K562 (cell line): Measurements from ENCODE around the gene PRR29. TPM values are rescaled to one million over a fixed set of nuclear protein-coding genes. Genes with fewer than 3 reads are reported as not detected.
A peak's percentile ranks its signal among the peaks of the same experiment; 100 is the strongest.

Experiments
- ATAC-seq: fragments of 200-7000 bp; cut with Tn5 transposase; 3 replicates; pipeline ENCODE4 v1.9.1; 2020; ENCODE audit warnings: moderate library complexity
- BruUV-seq: library from RNA; stranded (reverse); fragments of 400-500 nt; replicated peaks from 2 replicates; lab custom pipeline; 2021; lab: Mats Ljungman, UMichigan
- CTCF ChIA-PET: fragments of 300-600 bp; formaldehyde crosslinking; extraction: SDS; loops from one replicate; lab custom pipeline; 2021; ENCODE audit warnings: low intra/inter-chr PET ratio; lab: Yijun Ruan, JAX
- POLR2A ChIA-PET: fragments of 300-600, 350-650 bp; sonication (Branson Sonifier 250); formaldehyde crosslinking; extraction: SDS; loops from one replicate; lab custom pipeline; 2021; ENCODE audit warnings: antibody characterized with exemption, inconsistent platforms; lab: Yijun Ruan, JAX
- DNase-seq, 4 experiments: peaks; one replicate each; pipeline versions ENCODE4 v3.0.0 to v3.0.0-alpha.2; 2011 to 2018; ENCODE audit warnings: low spot score in 3 of 4, mixed read lengths in 3 of 4; ENCODE audit errors: extremely low read depth in 1 of 4
- FAIRE-seq: peaks from 2 replicates; lab custom pipeline; 2011; peaks lifted over from hg19 to GRCh38; lab: Jason Lieb, UNC
- H2AFZ ChIP-seq: 2 replicates; pipeline ENCODE4 v1.6.0; 2011; ENCODE audit warnings: low read depth, low read length, control low read depth, inconsistent platforms
- H3K27ac ChIP-seq: fragments of 200-600 bp; 3 replicates; pipeline ENCODE4 v1.8.0; 2011; ENCODE audit warnings: low read depth, mild to moderate bottlenecking, control low read depth, inconsistent platforms, low read length, moderate library complexity, mixed read lengths; ENCODE audit errors: extremely low read depth
- H3K27me3 ChIP-seq, 2 experiments: fragments of 300-600 bp in 1 of 2; 2 replicates in 1 of 2; 3 replicates in 1 of 2; pipeline versions ENCODE4 v1.6.0 to v1.8.0; 2011; ENCODE audit warnings: inconsistent platforms in 2 of 2, low read length in 2 of 2, mild to moderate bottlenecking in 1 of 2, mixed read lengths in 1 of 2, moderate library complexity in 1 of 2; ENCODE audit not compliant: control insufficient read depth in 2 of 2, insufficient read depth in 2 of 2
- H3K36me3 ChIP-seq: fragments of 300-600 bp; 3 replicates; pipeline ENCODE4 v1.8.0; 2011; ENCODE audit warnings: mild to moderate bottlenecking, low read length, inconsistent platforms; ENCODE audit not compliant: control insufficient read depth, insufficient read depth
- H3K4me1 ChIP-seq, 2 experiments: fragments of 200-600 bp in 1 of 2; replicated peaks in 1 of 2; 2 replicates in 1 of 2; 3 replicates in 1 of 2; pipeline versions ENCODE4 v1.5.1 to v1.8.0; 2011; ENCODE audit warnings: inconsistent platforms in 2 of 2, low read length in 2 of 2, mild to moderate bottlenecking in 1 of 2, mixed read lengths in 1 of 2, moderate library complexity in 1 of 2; ENCODE audit not compliant: control insufficient read depth in 2 of 2, insufficient read depth in 2 of 2
- H3K4me2 ChIP-seq: 2 replicates; pipeline ENCODE4 v1.6.1; 2011; ENCODE audit warnings: low read length, control low read depth, inconsistent platforms, mixed read lengths; ENCODE audit not compliant: insufficient read depth
- H3K4me3 ChIP-seq: fragments of 200-600 bp; sonication (generic), shearing (Covaris generic); 2 replicates; pipeline ENCODE4 v1.5.1; 2016; ENCODE audit warnings: control low read depth, inconsistent platforms
- H3K79me2 ChIP-seq: fragments of 200-600 bp; 3 replicates; pipeline ENCODE4 v1.8.0; 2011; ENCODE audit warnings: low read length, inconsistent platforms; ENCODE audit not compliant: control insufficient read depth, insufficient read depth
- H3K9ac ChIP-seq, 2 experiments: 2 replicates each; pipeline versions ENCODE4 v1.6.0 to v1.6.1; 2011; ENCODE audit warnings: low read depth in 2 of 2, low read length in 2 of 2, control low read depth in 1 of 2, inconsistent platforms in 1 of 2, mild to moderate bottlenecking in 1 of 2, mixed read lengths in 1 of 2; ENCODE audit not compliant: insufficient read depth in 1 of 2
- H3K9me1 ChIP-seq: one replicate; pipeline ENCODE4 v1.6.0; 2011; ENCODE audit warnings: inconsistent platforms, mild to moderate bottlenecking, low read length, moderate library complexity; ENCODE audit not compliant: control insufficient read depth, insufficient read depth
- H3K9me3 ChIP-seq: replicated peaks from 2 replicates; pipeline ENCODE4 v1.5.1; 2011; ENCODE audit warnings: low read depth, low read length, inconsistent platforms; ENCODE audit not compliant: control insufficient read depth, insufficient read depth
- H4K20me1 ChIP-seq: replicated peaks from 2 replicates; pipeline ENCODE4 v1.6.1; 2011; ENCODE audit warnings: low read length, inconsistent platforms, mixed read lengths; ENCODE audit not compliant: control insufficient read depth, insufficient read depth
- POLR2A ChIP-seq: fragments of 450-650 bp; conservative IDR thresholded peaks from 2 replicates; pipeline ENCODE4 v1.6.1; 2016
- POLR2G ChIP-seq: fragments of 200-400 bp; formaldehyde crosslinking; IDR thresholded peaks from 2 replicates; pipeline ENCODE4 v1.6.1; 2017; ENCODE audit warnings: low read depth, mild to moderate bottlenecking, antibody characterized with exemption, low read length, moderate library complexity
- SMAD4 ChIP-seq: fragments of 250-450 bp; sonication (Bioruptor Pico); conservative IDR thresholded peaks from 2 replicates; pipeline ENCODE4 v1.8.0; 2021; ENCODE audit warnings: inconsistent platforms, mild to moderate bottlenecking, moderate library complexity
- ZFP91 ChIP-seq: sonication (generic); formaldehyde crosslinking; IDR thresholded peaks from 2 replicates; pipeline ENCODE4 v1.8.0; 2022; ENCODE audit warnings: mild to moderate bottlenecking, missing genetic modification reagents
- WGBS: fragments of 100-300 bp; shearing (Covaris generic); methylation state at CpG from one replicate; pipeline ENCODE4 v1.1.6; 2016; ENCODE audit warnings: low coverage, mixed read lengths; ENCODE audit not compliant: insufficient coverage; ENCODE audit errors: missing lambda C conversion rate; 5-methylcytosine and 5-hydroxymethylcytosine counted together
- in situ Hi-C: fragments of 300-500 bp; cut with MboI; formaldehyde crosslinking; loops from 4 replicates; pipeline ENCODE4 v1.15.0; 2018; ENCODE audit warnings: inconsistent platforms, mixed read lengths
- intact Hi-C: fragments of 100-400 bp; cut with micrococcal nuclease; formaldehyde crosslinking; loops from 2 replicates; pipeline ENCODE4 v1.14.2; 2022
- polyA plus RNA-seq, 8 experiments: library from polyadenylated mRNA; depleted of rRNA in 4 of 8; stranded (reverse) in 5 of 8; unstranded in 3 of 8; fragments of >200 nt; fragmentation: Nextera tagmentation in 2 of 8; fragmentation: Illumina TruSeq in 1 of 8; extraction: Ambion mirVana in 2 of 8; extraction: Trizol in 1 of 8; gene quantifications; 2 replicates each; pipeline versions ENCODE4 v1.2.1 to v1.2.3, GENCODE V29; 2011 to 2014; ENCODE audit warnings: inconsistent platforms in 1 of 8, missing spikeins in 1 of 8
- total RNA-seq, 7 experiments: library from RNA; depleted of rRNA in 6 of 7; stranded (reverse); fragments of >200 nt in 6 of 7; fragmentation: Illumina TruSeq in 2 of 7; extraction: Trizol in 2 of 7; gene quantifications; 2 replicates each; pipeline versions ENCODE4 v1.2.1 to v1.2.3, GENCODE V29; 2011 to 2021; ENCODE audit warnings: low replicate concordance in 1 of 7

Gene PRR29
- total and polyA plus RNA-seq, 9 of the 15 experiments (the other 6 are each of a cell fraction or from before 2014, with no cell fraction given): 0.08 to 0.58 (median 0.15) TPM; not detected in 5

GRCh38 chr17:63999680-64000531 lies 1.8 kb downstream of the PRR29 start (continued):
- TF ChIP-seq ZFP91: peak; percentile 69; the same call in 1 of the 2 replicates

DNA sequence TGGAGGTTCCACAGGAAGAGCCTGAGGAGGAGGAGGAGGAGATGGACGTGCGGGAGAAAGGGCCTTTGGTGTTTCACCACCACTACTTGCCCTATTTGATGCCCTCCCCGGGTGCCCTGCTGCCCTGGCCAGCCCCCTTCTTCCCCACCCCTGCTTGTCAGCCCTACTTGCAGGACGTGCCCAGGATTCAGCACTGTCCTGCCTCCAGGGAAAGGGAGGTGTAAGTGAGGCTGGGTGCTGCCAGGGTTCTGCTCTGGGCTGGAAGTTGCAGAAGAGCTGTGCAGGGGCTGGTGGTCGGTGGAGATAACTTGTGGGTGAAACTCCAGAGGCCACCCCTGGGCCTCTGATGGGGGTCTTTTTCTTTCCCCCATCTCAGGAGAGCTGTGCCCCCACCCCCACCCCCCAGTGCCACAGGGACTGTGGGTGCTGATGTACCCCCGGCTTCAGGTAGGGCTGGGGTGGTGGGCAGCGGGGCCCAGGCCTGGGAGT lies 3.0 kb downstream of the PRR29 start:
- H3K36me3 ChIP-seq: peaks cover 31% of the 10 kb centered on the region
- ChIA-PET CTCF (no interaction called here), POLR2A (interaction anchor here (0.6 to 1.0 kb wide), 2 partner anchors 15 to 71 kb away, joined by 3 to 4 read pairs; no protein-coding TSS in a partner anchor)
- peak overlapping the region in 1 of 2 experiments; percentile 71; a peak in 1 of 4 replicates for H3K9ac ChIP-seq
- in situ Hi-C loops (no loop called here), intact Hi-C loops (no loop called here)
- no peaks in the 10 kb centered on the region for H3K9me3 ChIP-seq
- FAIRE-seq (no peak), DNase-seq (peak in 2 of 4 experiments; percentile 5 to 11), ATAC-seq (no peak; the same call in 2 of the 3 replicates)
- WGBS: 51% methylated on average over 3 of the region's 7 CpGs
- no peaks in the 10 kb centered on the region for H3K9me1 ChIP-seq
- no peak overlapping the region for H2AFZ ChIP-seq
- no TSS peak for BruUV-seq
- H3K27me3 ChIP-seq: no peaks in the 10 kb centered on the region; a peak in 1 of 5 replicates
- H3K4me3 ChIP-seq: no peak overlapping the region
- no peak overlapping the region for H3K4me2 ChIP-seq
- peak; percentile 51; the same call in 1 of the 2 replicates for TF ChIP-seq POLR2G
- TF ChIP-seq POLR2A: 0 out of 2 replicates have a peak, but pooled peaks have one; percentile 35
- TF ChIP-seq SMAD4 (CRISPR knock-in tag): no peak
- H3K27ac ChIP-seq: no peak overlapping the region
- H3K4me1 ChIP-seq: peaks cover 11 to 70% of the 10 kb centered on the region in 2 experiments
- peaks cover 15% of the 10 kb centered on the region for H3K79me2 ChIP-seq
- no peaks in the 10 kb centered on the region for H4K20me1 ChIP-seq
